ENCODE results near the gene TLR3.

- TF ChIP-seq POLR2AphosphoS5 (IDR thresholded peaks at IDR 0.05; ENCODE audit: low read depth, low read length) (no peak), POLR2A (IDR thresholded peaks at IDR 0.05; ENCODE audit: low read depth, low read length) (no peak), PAX5 (IDR thresholded peaks at IDR 0.05; ENCODE audit: insufficient read depth, low read length, severe bottlenecking) (no peak), TAF1 (IDR thresholded peaks at IDR 0.05; ENCODE audit: low read depth, low read length) (no peak), SPI1 (IDR thresholded peaks at IDR 0.05; ENCODE audit: low read depth, low read length) (no peak)
These were observed 65.9 kb downstream of the TLR3 start for GRCh38 chr4:186134861-186135260.

Measured in GM12891 (cell line).